ENCODE measurements around the gene PQBP1.

- TF ChIP-seq CTCF (IDR thresholded peaks at IDR 0.05): no peak
- no peak for TF ChIP-seq POLR2AphosphoS5 (IDR thresholded peaks at IDR 0.05)
These were observed 4.0 kb upstream of the PQBP1 start for GRCh38 chrX:48893556-48894348.
